ENCODE results near the gene PGBD2. TPM values are rescaled to one million over a fixed set of nuclear protein-coding genes. Genes with fewer than 3 reads are reported as not detected.
"Not testable (repeated sequence)": the region's sequence is repeated elsewhere in the genome, so short reads cannot be mapped to it uniquely, and the experiment has no call there.

The PGBD2 gene
- total and polyA plus RNA-seq, 2 of the 8 experiments (the other 6 are each of a cell fraction or from before 2014, with no cell fraction given) = 4.5 to 7.7 TPM

DNA sequence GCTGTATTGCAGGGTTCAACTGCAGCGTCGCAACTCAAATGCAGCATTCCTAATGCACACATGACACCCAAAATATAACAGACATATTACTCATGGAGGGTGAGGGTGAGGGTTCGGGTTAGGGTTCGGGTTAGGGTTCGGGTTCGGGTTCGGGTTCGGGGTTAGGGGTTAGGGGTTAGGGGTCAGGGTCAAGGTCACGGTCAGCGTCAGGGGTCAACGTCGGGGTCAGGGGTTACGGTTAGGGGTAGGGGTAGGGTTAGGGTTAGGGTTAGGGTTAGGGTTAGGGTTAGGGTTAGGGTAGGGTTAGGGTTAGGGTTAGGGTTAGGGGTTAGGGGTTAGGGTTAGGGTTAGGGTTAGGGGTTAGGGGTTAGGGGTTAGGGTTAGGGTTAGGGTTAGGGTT lies 39.4 kb downstream of the PGBD2 start:
- H3K18ac ChIP-seq (ENCODE audit: extremely low read depth, low read length); POLR2A ChIA-PET (ENCODE audit: partially characterized antibody); H3K79me1 ChIP-seq (ENCODE audit: low read depth, low read length); H3K36me3 ChIP-seq (ENCODE audit: control insufficient read depth in 2 of 4, insufficient read depth in 4 of 4, low read length in 3 of 4); H3K14ac ChIP-seq (ENCODE audit: insufficient read length); H3K23ac ChIP-seq (ENCODE audit: insufficient read length); H3K4me1 ChIP-seq (replicated peaks in 1 of 4; ENCODE audit: control insufficient read depth in 3 of 4, insufficient read depth in 4 of 4, low read length in 3 of 4); H3K56ac ChIP-seq (replicated peaks; ENCODE audit: insufficient read length, low read depth, low read length); H3K9ac ChIP-seq (replicated peaks in 1 of 4; ENCODE audit: extremely low read depth in 1 of 4, low read depth in 3 of 4, low read length in 3 of 4); H2AK5ac ChIP-seq (ENCODE audit: low read depth, low read length); H2BK15ac ChIP-seq (ENCODE audit: low read length); FAIRE-seq; H2BK5ac ChIP-seq (ENCODE audit: low read depth, low read length); H3K23me2 ChIP-seq (ENCODE audit: low read depth, low read length); H4K8ac ChIP-seq (ENCODE audit: extremely low read depth, insufficient read depth, low read length); H3K4me3 ChIP-seq (ENCODE audit: extremely low read depth in 1 of 4, insufficient read depth in 2 of 4, low read depth in 3 of 4, low read length in 4 of 4); H3K27ac ChIP-seq (ENCODE audit: low read depth, low read length); H3K9me3 ChIP-seq (ENCODE audit: insufficient read depth in 2 of 2, low read depth in 1 of 2, low read length in 1 of 2); H2BK20ac ChIP-seq (ENCODE audit: low read length); CTCF ChIA-PET (ENCODE audit: partially characterized antibody); H2BK120ac ChIP-seq (replicated peaks; ENCODE audit: low read depth, low read length); H3K4ac ChIP-seq (replicated peaks; ENCODE audit: insufficient read length, low read depth, low read length); H4K5ac ChIP-seq (ENCODE audit: insufficient read length, low read depth, low read length); H4K91ac ChIP-seq (replicated peaks; ENCODE audit: insufficient read length, low read length); H4K20me1 ChIP-seq (replicated peaks in 1 of 2; ENCODE audit: control insufficient read depth in 1 of 2, insufficient read depth in 2 of 2, low read length in 2 of 2); H3K27me3 ChIP-seq (replicated peaks in 1 of 4; ENCODE audit: control insufficient read depth in 3 of 4, extremely low read depth in 1 of 4, insufficient read depth in 3 of 4, low read length in 3 of 4); H3K4me2 ChIP-seq (ENCODE audit: insufficient read depth in 1 of 2, low read depth in 2 of 2, low read length in 2 of 2); H3K79me2 ChIP-seq (ENCODE audit: control insufficient read depth in 1 of 2, insufficient read depth in 2 of 2, low read length in 2 of 2); H2AFZ ChIP-seq (ENCODE audit: low read length); DNase-seq (ENCODE audit: low read depth in 1 of 2, low spot score in 2 of 2); H2BK12ac ChIP-seq (ENCODE audit: low read depth, low read length): not testable (repeated sequence)
- WGBS, 2 experiments (ENCODE audit: extremely low coverage in 1 of 2, insufficient coverage in 1 of 2, insufficient read length in 1 of 2, insufficient replicate concordance in 2 of 2, low coverage in 1 of 2, low lambda C conversion rate in 2 of 2, missing lambda C conversion rate in 1 of 2) = no CpG with 5 or more reads among the region's 13 CpGs

DNA sequence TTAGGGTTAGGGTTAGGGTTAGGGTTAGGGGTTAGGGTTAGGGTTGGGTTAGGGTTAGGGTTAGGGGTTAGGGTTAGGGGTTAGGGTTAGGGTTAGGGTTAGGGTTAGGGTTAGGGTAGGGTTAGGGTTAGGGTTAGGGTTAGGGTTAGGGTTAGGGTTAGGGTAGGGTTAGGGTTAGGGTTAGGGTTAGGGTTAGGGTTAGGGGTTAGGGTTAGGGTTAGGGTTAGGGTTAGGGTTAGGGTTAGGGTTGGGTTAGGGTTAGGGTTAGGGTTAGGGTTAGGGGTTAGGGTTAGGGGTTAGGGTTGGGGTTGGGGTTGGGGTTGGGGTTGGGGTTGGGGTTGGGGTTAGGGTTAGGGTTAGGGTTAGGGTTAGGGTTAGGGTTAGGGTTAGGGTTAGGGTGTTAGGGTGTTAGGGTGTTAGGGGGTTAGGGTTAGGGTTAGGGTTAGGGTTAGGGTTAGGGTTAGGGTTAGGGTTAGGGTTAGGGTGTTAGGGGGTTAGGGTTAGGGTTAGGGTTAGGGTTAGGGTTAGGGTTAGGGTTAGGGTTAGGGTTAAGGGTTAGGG lies 39.9 kb downstream of the PGBD2 start:
- POLR2A ChIA-PET (ENCODE audit: partially characterized antibody); DNase-seq (ENCODE audit: low read depth in 1 of 2, low spot score in 2 of 2): not testable (repeated sequence)

More for the DNA sequence above, 39.9 kb downstream of the PGBD2 start:
- H3K56ac ChIP-seq (replicated peaks; ENCODE audit: insufficient read length, low read depth, low read length); H3K79me2 ChIP-seq (ENCODE audit: control insufficient read depth in 1 of 2, insufficient read depth in 2 of 2, low read length in 2 of 2); H2AFZ ChIP-seq (ENCODE audit: low read length); H3K23me2 ChIP-seq (ENCODE audit: low read depth, low read length); H2BK15ac ChIP-seq (ENCODE audit: low read length); H3K79me1 ChIP-seq (ENCODE audit: low read depth, low read length); H3K18ac ChIP-seq (ENCODE audit: extremely low read depth, low read length); H3K4me1 ChIP-seq (replicated peaks in 1 of 4; ENCODE audit: control insufficient read depth in 3 of 4, insufficient read depth in 4 of 4, low read length in 3 of 4); H3K27ac ChIP-seq (ENCODE audit: low read depth, low read length); H2BK120ac ChIP-seq (replicated peaks; ENCODE audit: low read depth, low read length); H3K23ac ChIP-seq (ENCODE audit: insufficient read length); H4K5ac ChIP-seq (ENCODE audit: insufficient read length, low read depth, low read length); H3K9me3 ChIP-seq (ENCODE audit: insufficient read depth in 2 of 2, low read depth in 1 of 2, low read length in 1 of 2); H3K4me2 ChIP-seq (ENCODE audit: insufficient read depth in 1 of 2, low read depth in 2 of 2, low read length in 2 of 2); H4K91ac ChIP-seq (replicated peaks; ENCODE audit: insufficient read length, low read length); H4K20me1 ChIP-seq (replicated peaks in 1 of 2; ENCODE audit: control insufficient read depth in 1 of 2, insufficient read depth in 2 of 2, low read length in 2 of 2); CTCF ChIA-PET (ENCODE audit: partially characterized antibody); FAIRE-seq; H3K9ac ChIP-seq (replicated peaks in 1 of 4; ENCODE audit: extremely low read depth in 1 of 4, low read depth in 3 of 4, low read length in 3 of 4); H2BK12ac ChIP-seq (ENCODE audit: low read depth, low read length); H4K8ac ChIP-seq (ENCODE audit: extremely low read depth, insufficient read depth, low read length); H2BK20ac ChIP-seq (ENCODE audit: low read length); H2AK5ac ChIP-seq (ENCODE audit: low read depth, low read length); H3K4ac ChIP-seq (replicated peaks; ENCODE audit: insufficient read length, low read depth, low read length); H2BK5ac ChIP-seq (ENCODE audit: low read depth, low read length); H3K36me3 ChIP-seq (ENCODE audit: control insufficient read depth in 2 of 4, insufficient read depth in 4 of 4, low read length in 3 of 4); H3K14ac ChIP-seq (ENCODE audit: insufficient read length); H3K4me3 ChIP-seq (ENCODE audit: extremely low read depth in 1 of 4, insufficient read depth in 2 of 4, low read depth in 3 of 4, low read length in 4 of 4); H3K27me3 ChIP-seq (replicated peaks in 1 of 4; ENCODE audit: control insufficient read depth in 3 of 4, extremely low read depth in 1 of 4, insufficient read depth in 3 of 4, low read length in 3 of 4): not testable (repeated sequence)
